ENCODE data around the gene COX7A2L.
"Not testable (repeated sequence)": the region's sequence is repeated elsewhere in the genome, so short reads cannot be mapped to it uniquely, and the experiment has no call there.

Gene COX7A2L

DNA sequence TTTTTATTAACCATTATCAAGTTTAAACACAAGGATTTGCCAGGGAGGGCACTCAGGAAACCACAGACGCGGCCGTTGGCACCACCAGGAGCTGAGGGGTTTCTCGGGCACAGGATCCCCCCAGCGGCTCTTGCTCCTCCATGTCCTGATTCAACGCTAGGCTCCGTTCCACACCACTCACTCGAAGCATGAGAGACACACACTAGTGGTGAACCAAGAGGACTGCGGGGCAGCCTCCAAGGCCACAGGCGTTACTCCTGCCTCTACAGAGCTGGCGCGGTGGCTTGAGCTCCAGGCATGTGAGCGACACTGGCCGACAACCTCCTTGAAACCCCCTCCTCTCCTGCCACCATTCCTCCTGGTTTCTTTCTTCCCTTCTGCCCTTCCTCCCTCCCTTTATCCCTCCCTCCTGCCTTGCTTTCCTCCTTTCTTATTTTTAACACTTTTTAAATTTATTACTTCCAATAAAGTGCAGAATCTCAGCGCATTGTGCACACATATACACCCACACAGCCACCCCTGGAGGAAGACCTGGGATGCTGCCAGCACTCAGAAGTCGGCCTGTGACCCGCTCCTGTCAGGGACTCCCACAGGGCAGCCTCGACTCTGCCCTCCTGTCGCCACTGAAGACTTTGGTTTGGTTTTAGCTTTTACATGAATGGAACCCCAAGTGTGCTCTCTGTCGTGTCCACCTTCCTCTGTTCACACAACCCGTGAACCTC lies 21.7 kb downstream of the COX7A2L start:
- DNase-seq (ENCODE audit: low read depth in 2 of 2): no peak

GRCh38 chr2:42338567-42339190 lies 22.3 kb downstream of the COX7A2L start:
- DNase-seq (ENCODE audit: low read depth in 2 of 2): no peak

DNA sequence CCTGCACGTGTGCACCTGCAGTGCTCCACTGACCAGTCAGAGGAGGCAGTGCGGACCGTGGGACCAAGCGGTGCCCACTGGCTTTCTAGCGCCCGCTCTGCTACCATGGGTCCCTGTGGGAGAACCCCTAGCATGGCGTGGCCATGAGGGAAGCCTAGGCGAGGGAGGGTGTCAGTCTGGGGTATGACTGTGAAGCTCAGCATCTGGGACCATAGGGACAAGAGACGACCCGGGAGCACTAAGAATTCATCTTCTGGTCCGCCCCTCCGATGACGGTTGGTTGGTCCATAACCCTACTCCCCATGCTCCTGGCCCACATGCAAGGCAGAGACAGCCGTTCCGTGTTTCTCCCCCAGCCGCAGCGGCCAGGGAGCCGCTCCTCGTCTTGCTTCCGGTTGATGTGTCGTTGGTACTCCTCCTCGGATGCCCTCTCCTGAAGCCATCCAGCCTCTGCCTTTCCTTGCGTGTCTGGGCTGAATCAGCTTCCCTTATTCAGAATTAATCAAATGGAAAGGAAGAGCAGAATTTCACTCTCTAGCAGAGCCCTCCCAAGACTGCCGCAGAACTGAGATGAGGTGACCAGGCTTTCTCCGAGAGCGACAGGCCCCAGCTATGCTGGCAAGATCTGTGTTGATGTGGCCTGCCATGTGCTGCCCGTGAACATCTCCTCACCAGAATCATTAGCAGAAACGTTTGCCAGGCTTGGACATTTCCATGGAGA lies 23.0 kb downstream of the COX7A2L start:
- DNase-seq (ENCODE audit: low read depth in 2 of 2): no peak

- DNase-seq (ENCODE audit: low read depth in 2 of 2): no peak
Measured at GRCh38 chr2:42337356-42337820, 23.6 kb downstream of the COX7A2L start.

DNA sequence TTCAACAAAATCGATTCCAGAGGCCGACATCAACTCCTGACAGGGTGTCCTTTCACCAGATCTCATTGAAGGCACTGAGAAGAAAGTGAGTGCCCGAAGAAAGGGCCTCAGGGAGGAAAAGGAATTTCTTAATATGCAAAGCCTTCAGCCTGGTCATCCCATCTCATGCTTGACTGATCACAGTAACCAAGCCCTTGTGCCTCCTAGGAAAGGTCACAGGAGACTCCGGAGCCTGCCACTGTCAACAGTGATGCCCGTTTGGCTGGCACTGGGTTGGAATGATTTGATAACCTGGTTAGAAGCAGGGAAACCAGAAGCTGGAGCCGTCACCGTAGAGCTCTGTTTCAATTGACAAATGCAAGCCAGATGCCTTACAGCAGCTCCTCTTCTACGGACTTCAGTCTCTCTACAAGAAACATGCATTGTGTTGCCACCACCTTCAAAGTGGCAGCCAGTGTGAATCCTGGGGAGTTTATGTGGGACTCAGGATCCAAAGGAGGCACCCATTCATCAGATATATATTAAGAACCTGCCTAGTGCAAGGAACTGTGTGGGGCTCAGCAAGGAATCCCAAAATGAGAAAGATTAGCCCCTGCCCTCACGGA lies 24.6 kb downstream of the COX7A2L start:
- no peak for DNase-seq (ENCODE audit: low read depth in 2 of 2)

- no peak for DNase-seq (ENCODE audit: low read depth in 2 of 2)
Measured at GRCh38 chr2:42335514-42336104, 25.4 kb downstream of the COX7A2L start.

DNA sequence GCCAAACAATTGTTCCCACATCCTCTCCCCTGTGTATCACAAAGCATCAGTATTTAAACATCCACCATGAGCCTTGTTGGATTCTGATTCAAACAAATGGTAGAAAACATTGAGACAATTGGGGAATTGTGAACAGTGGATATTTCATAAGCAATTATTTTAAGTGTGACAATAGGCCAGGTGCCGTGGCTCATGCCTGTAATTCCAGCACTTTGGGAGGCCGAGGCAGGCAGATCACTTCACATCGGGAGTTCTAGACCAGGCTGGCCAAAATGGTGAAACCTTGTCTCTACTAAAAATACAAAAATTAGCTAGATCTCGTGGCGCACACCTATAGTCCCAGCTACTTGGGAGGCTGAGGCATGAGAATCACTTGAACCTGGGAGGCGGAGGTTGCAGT lies 26.2 kb downstream of the COX7A2L start:
- not testable (repeated sequence) for DNase-seq (ENCODE audit: low read depth in 2 of 2)

- no peak for DNase-seq (ENCODE audit: low read depth in 2 of 2)
Measured at GRCh38 chr2:42334220-42334619, 26.8 kb downstream of the COX7A2L start.

DNA sequence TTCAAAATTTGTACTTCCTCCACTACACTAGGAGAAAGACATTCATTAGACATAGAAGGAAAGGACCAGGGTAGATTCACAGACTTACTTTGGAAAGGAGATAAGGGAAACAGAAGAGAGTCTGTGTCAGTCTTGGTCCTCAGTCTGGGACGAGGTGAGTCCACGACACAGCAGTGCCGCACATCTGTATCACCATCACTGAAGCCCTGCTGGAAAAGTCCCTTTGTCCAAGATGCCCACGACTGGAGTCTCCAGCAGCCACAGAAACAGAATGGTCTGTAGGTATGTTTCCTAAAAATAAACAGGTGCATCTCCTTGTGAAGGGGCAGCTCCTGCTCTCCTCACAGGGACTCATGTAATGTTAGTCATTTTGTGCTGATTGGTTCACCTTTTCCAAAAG lies 27.4 kb downstream of the COX7A2L start:
- DNase-seq (ENCODE audit: low read depth in 2 of 2): no peak

GRCh38 chr2:42332575-42332974 lies 28.4 kb downstream of the COX7A2L start:
- no peak for DNase-seq (ENCODE audit: low read depth in 2 of 2)

DNA sequence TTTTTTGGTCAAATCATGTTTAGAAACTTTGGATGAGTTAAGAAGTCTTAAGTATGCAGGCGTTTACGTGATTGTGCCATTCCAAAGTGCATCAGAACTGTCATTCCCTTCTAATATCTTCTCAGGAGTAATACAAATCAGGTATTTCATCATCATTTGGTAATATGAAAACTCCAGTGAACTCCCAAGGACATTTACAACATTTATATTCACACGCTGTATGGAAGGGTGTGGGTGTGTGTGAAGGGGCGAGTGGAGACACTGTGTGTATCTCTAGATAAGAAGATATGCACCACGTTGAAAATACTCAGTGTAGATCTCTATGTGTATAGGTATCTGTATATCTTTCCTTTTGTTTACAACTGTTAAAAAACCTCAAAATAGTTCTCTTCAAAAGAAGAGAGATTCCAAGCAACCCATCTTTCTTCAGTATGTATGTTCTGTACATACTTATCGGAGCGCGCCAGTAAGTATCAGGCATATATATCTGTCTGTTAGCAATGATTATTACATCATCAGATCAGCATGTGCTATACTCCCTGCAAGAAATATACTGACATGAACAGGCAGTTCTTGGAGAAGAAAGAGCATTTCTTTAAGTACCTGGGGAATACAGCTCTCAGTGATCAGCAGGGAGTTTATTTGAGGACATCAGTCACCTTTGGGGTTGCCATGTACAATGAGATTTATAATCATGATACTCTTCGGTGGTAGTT lies 29.3 kb downstream of the COX7A2L start:
- DNase-seq (ENCODE audit: low read depth in 2 of 2): no peak

DNA sequence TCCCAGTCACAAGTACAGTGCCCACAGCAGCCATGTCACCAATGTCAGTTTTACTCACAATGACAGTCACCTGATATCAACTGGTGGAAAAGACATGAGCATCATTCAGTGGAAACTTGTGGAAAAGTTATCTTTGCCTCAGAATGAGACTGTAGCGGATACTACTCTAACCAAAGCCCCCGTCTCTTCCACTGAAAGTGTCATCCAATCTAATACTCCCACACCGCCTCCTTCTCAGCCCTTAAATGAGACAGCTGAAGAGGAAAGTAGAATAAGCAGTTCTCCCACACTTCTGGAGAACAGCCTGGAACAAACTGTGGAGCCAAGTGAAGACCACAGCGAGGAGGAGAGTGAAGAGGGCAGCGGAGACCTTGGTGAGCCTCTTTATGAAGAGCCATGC lies 31.3 kb downstream of the COX7A2L start:
- no peak for DNase-seq (ENCODE audit: low read depth in 2 of 2)

DNA sequence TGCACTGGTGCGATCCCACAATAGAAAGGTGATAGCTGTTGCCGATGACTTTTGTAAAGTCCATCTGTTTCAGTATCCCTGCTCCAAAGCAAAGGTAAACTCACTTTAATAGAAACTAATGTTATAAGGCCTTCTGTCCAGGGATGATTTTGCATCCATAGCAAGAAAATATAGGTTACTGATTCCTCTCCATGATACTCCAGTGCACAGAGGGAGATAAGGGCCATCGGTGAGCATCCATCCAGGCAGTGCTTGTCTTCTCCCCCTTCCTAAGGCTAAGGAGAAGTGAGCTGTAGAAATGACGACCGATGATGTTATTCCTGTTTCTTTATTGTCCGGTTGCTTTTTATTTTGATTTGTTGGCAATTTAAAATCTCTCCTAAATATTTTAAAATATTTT lies 32.1 kb downstream of the COX7A2L start:
- DNase-seq (ENCODE audit: low read depth in 2 of 2): no peak

GRCh38 chr2:42328148-42328833 lies 32.7 kb downstream of the COX7A2L start:
- DNase-seq (ENCODE audit: low read depth in 2 of 2): no peak

DNA sequence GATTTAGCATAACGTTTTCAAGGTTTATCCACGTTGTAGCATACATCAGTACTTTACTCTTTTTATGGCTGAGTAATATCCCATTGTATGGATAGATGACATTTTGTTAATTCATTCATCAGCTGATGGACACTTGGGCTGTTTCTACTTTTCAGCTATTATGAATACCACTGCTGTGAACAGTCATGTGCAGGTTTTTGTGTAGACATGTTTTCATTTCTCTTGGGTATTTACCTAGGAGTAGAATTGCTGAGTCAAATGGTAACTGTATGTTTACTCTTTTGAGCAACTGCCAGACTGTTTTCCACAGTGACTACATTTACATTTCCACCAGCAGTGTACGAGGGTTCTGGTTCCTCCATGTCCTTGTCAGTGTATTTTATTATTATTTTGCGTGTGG lies 33.9 kb downstream of the COX7A2L start:
- no peak for DNase-seq (ENCODE audit: low read depth in 2 of 2)

- no peak for DNase-seq (ENCODE audit: low read depth in 2 of 2)
Measured at GRCh38 chr2:42325609-42326008, 35.4 kb downstream of the COX7A2L start.

- DNase-seq (ENCODE audit: low read depth in 2 of 2): no peak
Measured at GRCh38 chr2:42324949-42325348, 36.1 kb downstream of the COX7A2L start.

DNA sequence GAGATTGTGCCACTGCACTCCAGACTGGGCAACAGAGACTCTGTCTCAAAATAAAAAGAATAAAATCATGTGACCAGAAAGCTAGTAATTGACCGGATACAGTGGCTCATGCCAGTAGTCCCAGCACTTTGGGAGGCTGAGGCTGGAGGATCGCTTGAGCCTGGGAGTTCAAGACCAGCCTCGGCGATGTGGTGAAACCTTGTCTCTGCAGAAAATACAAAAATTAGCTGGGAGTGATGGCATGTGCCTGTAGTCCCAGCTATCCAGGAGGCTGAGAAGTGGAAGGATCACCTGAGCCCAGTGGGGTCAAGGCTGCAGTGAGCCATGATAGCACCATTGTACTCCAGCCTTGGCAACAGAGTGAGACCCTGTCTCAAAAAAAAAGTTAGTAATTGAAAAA lies 36.8 kb downstream of the COX7A2L start:
- no peak for DNase-seq (ENCODE audit: low read depth in 2 of 2)

- DNase-seq (ENCODE audit: low read depth in 2 of 2): no peak
Measured at GRCh38 chr2:42321452-42322064, 39.5 kb downstream of the COX7A2L start.

- DNase-seq (ENCODE audit: low read depth in 2 of 2): no peak
Measured at GRCh38 chr2:42319265-42319664, 41.8 kb downstream of the COX7A2L start.
